ENCODE data around the gene CASQ2. TPM values are rescaled to one million over a fixed set of nuclear protein-coding genes. Genes with fewer than 3 reads are reported as not detected.
A peak's percentile ranks its signal among the peaks of the same experiment; 100 is the strongest.

The CASQ2 gene
- total RNA-seq, 3 donors from 2014 or later = 0.49 to 30.4 (median 2.1) TPM

- H3K4me1 ChIP-seq (ENCODE audit: low read depth) = no peaks in the 10 kb centered on the region
- ATAC-seq (peak; percentile 92), DNase-seq (peak in 2 of 3 donors; percentile 32 to 63)
- no peaks in the 10 kb centered on the region for H3K9me3 ChIP-seq
- H3K4me3 ChIP-seq = no peak overlapping the region
- TF ChIP-seq, protein P1, sequence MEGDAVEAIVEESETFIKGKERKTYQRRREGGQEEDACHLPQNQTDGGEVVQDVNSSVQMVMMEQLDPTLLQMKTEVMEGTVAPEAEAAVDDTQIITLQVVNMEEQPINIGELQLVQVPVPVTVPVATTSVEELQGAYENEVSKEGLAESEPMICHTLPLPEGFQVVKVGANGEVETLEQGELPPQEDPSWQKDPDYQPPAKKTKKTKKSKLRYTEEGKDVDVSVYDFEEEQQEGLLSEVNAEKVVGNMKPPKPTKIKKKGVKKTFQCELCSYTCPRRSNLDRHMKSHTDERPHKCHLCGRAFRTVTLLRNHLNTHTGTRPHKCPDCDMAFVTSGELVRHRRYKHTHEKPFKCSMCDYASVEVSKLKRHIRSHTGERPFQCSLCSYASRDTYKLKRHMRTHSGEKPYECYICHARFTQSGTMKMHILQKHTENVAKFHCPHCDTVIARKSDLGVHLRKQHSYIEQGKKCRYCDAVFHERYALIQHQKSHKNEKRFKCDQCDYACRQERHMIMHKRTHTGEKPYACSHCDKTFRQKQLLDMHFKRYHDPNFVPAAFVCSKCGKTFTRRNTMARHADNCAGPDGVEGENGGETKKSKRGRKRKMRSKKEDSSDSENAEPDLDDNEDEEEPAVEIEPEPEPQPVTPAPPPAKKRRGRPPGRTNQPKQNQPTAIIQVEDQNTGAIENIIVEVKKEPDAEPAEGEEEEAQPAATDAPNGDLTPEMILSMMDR (IDR thresholded peaks at IDR 0.05) = peak; percentile 53
- intact Hi-C loops (cut with DNase I, micrococcal nuclease) = loop anchor here in 1 of 2 donors (5.0 kb wide), 1 partner anchor 55 kb away; no protein-coding TSS in a partner anchor
- no peaks in the 10 kb centered on the region for H3K36me3 ChIP-seq (ENCODE audit: low read depth)
Measured at GRCh38 chr1:115771847-115772457, 3.4 kb upstream of the CASQ2 start.

GRCh38 chr1:115771094-115771846, 2.8 kb upstream of the CASQ2 start:
- ATAC-seq (peak; percentile 14), DNase-seq (no peak)
- Histone ChIP-seq H3K4me3 (no peak overlapping the region), H3K9me3 (no peaks in the 10 kb centered on the region), H3K4me1 (ENCODE audit: low read depth) (no peaks in the 10 kb centered on the region), H3K36me3 (ENCODE audit: low read depth) (no peaks in the 10 kb centered on the region)
- intact Hi-C loops (cut with DNase I, micrococcal nuclease) = loop anchor here in 1 of 2 donors (5.0 kb wide), 1 partner anchor 54 kb away; no protein-coding TSS in a partner anchor
- TF ChIP-seq, protein P1 (IDR thresholded peaks at IDR 0.05) = no peak

GRCh38 chr1:115767403-115767802, 1.1 kb downstream of the CASQ2 start:
- ATAC-seq (no peak), DNase-seq (no peak)
- Histone ChIP-seq H3K4me3 (no peak overlapping the region), H3K4me1 (ENCODE audit: low read depth) (no peaks in the 10 kb centered on the region), H3K9me3 (no peaks in the 10 kb centered on the region), H3K36me3 (ENCODE audit: low read depth) (no peaks in the 10 kb centered on the region)
- TF ChIP-seq, protein P1 (IDR thresholded peaks at IDR 0.05) = no peak
- intact Hi-C loops (cut with DNase I, micrococcal nuclease) = loop anchor here in 1 of 2 donors (5.0 kb wide), 1 partner anchor 160 kb away; no protein-coding TSS in a partner anchor

DNA sequence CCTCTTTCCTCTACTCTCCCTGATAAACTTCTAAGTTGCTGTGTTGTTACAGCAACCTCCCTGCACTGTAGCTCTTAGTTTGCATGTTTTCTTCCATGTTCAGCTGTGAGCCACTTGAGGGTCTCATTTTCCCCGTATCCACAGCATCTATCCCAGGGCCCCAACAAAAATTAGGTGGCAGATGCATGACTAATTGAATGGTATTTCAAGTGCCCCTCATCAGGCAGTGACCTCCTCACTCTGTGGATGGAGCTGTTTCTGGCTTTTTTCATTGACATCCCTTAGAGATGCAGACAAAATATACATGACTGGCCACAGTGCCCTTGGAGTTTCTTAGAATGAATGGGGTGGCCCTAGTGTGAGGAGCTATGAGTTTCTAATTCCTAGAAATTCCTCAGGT, 3.4 kb downstream of the CASQ2 start:
- H3K9me3 ChIP-seq = no peaks in the 10 kb centered on the region
- ATAC-seq (no peak), DNase-seq (no peak)
- no peaks in the 10 kb centered on the region for H3K4me1 ChIP-seq (ENCODE audit: low read depth)
- no peak overlapping the region for H3K4me3 ChIP-seq
- intact Hi-C loops (cut with DNase I, micrococcal nuclease) = loop anchor here in 1 of 2 donors (5.0 kb wide), 1 partner anchor 158 kb away; no protein-coding TSS in a partner anchor
- TF ChIP-seq, protein P1 (IDR thresholded peaks at IDR 0.05) = no peak
- no peaks in the 10 kb centered on the region for H3K36me3 ChIP-seq (ENCODE audit: low read depth)

DNA sequence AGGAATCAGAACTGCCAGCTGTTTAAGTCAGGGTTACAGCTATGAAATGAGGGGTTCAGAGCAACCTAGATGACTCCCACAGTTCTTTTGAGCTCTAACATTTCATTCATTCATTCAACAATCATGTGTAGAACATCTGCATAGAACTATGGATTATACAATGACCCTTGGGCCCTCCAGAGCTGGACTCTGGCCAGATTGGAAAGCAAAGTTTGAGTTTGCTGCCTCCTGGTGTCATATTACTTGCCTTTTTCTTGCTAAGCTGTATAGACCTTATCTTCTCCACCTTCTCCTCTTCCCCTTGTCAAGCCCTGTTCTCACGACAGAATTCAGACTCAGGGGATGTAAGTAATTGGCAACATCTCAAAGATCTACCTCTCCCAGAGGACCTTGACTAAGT, 4.0 kb downstream of the CASQ2 start:
- H3K4me3 ChIP-seq = no peak overlapping the region
- TF ChIP-seq, protein P1 (IDR thresholded peaks at IDR 0.05) = no peak
- intact Hi-C loops (cut with DNase I, micrococcal nuclease) = no loop called here
- H3K36me3 ChIP-seq (ENCODE audit: low read depth) = no peaks in the 10 kb centered on the region
- peak; percentile 67 for ATAC-seq
- H3K9me3 ChIP-seq = no peaks in the 10 kb centered on the region
- peak in 2 of 3 donors; percentile 27 to 66 for DNase-seq
- no peaks in the 10 kb centered on the region for H3K4me1 ChIP-seq (ENCODE audit: low read depth)

Measured in mucosa of descending colon (tissue), 3 donors.